ENCODE data around the gene A4GALT. TPM values are rescaled to one million over a fixed set of nuclear protein-coding genes. Genes with fewer than 3 reads are reported as not detected.
A peak's percentile ranks its signal among the peaks of the same experiment; 100 is the strongest.

Gene A4GALT
- total and polyA plus RNA-seq, 3 donors from 2014 or later: 13.5 to 17.3 (median 15.7) TPM

DNA sequence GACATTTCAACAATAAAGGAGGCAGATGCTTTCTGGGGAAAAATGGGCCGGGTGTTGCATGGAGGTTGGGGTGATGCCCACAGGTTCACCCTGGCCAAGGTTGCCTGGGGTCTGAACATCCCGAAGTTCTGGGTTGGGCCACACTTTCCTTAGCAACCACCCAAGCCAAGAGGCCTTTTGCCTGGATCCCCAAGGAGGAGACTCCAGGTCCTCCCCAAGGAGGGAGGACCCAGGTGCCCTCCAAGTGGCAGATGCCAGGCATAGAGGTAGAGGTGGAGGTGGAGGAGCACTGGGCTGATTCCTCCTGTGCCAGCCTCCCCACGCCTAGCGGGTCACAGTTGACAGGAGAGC lies 72.7 kb downstream of the A4GALT start:
- Histone ChIP-seq H3K4me1 (peaks cover 58% of the 10 kb centered on the region), H3K36me3 (ENCODE audit: low read depth, missing control alignments) (no peaks in the 10 kb centered on the region), H3K27ac (peak overlapping the region in 1 of 2 donors; percentile 94), H3K27me3 (no peaks in the 10 kb centered on the region), H3K9me3 (no peaks in the 10 kb centered on the region), H3K4me3 (peak overlapping the region in 1 of 2 donors; percentile 92)
- 44 to 64% methylated on average over 4 of the region's 4 CpGs for WGBS, 2 donors
- intact Hi-C loops (cut with DNase I; ENCODE audit: low total_unique reads): no loop called here
- DNase-seq: no peak
- TF ChIP-seq POLR2A (IDR thresholded peaks at IDR 0.05): no peak
- TF ChIP-seq, protein P1, sequence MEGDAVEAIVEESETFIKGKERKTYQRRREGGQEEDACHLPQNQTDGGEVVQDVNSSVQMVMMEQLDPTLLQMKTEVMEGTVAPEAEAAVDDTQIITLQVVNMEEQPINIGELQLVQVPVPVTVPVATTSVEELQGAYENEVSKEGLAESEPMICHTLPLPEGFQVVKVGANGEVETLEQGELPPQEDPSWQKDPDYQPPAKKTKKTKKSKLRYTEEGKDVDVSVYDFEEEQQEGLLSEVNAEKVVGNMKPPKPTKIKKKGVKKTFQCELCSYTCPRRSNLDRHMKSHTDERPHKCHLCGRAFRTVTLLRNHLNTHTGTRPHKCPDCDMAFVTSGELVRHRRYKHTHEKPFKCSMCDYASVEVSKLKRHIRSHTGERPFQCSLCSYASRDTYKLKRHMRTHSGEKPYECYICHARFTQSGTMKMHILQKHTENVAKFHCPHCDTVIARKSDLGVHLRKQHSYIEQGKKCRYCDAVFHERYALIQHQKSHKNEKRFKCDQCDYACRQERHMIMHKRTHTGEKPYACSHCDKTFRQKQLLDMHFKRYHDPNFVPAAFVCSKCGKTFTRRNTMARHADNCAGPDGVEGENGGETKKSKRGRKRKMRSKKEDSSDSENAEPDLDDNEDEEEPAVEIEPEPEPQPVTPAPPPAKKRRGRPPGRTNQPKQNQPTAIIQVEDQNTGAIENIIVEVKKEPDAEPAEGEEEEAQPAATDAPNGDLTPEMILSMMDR (IDR thresholded peaks at IDR 0.05): no peak

DNA sequence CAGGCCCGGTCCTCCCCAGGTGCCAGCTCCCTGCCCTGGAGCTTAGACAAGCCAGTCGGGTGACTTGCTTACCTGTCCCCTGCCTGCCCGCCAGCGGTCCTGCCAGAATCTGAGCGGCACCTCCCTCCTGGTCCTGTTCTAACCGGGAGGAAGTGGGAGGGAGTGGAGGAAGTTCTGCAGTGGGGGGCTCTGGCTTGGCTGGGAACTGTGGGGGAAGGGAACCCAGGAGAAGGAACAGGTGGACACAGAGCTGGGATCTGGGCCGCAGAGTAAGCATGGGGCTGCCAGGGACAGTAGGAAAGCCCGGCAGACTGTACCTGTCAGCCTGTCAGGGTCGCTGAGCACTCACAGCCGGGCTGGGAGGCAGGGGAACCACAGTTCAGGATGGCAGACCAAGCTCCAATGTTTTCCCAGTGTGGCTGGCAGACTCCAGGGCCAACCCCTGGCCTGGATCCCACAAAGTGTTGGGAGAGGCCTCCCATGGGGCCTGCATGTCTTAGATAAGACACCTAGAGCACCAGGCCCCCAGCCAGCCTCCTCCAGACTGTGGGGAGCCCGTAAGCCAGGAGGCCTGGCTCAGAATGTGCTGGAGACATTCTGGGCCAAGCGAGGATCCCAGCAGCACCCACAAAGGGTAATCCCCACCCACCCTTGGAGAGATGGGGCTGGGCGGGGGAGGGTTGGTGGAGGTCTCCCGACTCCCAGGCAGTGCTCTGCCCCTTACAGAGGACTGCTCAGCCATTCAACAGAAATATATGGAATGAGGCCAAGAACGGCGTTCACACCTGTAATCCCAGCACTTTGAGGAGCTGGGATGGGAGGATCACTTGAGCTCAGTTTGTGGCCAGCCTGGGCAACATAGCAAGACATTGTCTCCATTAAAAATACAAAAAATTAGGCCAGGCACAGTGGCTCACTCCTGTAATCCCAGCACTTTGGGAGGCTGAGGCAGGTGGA lies 73.8 kb downstream of the A4GALT start:
- Histone ChIP-seq H3K27me3 (no peaks in the 10 kb centered on the region), H3K4me1 (peaks cover 69% of the 10 kb centered on the region), H3K36me3 (ENCODE audit: low read depth, missing control alignments) (no peaks in the 10 kb centered on the region), H3K9me3 (no peaks in the 10 kb centered on the region), H3K27ac (peak overlapping the region; percentile 90 to 94), H3K4me3 (peak overlapping the region in 1 of 2 donors; percentile 37)
- intact Hi-C loops (cut with DNase I; ENCODE audit: low total_unique reads): no loop called here
- peak; percentile 84 for DNase-seq
- no peak for TF ChIP-seq POLR2A (IDR thresholded peaks at IDR 0.05)
- WGBS, 2 donors: 45 to 50% methylated on average over 4 to 16 of the region's 16 CpGs

DNA sequence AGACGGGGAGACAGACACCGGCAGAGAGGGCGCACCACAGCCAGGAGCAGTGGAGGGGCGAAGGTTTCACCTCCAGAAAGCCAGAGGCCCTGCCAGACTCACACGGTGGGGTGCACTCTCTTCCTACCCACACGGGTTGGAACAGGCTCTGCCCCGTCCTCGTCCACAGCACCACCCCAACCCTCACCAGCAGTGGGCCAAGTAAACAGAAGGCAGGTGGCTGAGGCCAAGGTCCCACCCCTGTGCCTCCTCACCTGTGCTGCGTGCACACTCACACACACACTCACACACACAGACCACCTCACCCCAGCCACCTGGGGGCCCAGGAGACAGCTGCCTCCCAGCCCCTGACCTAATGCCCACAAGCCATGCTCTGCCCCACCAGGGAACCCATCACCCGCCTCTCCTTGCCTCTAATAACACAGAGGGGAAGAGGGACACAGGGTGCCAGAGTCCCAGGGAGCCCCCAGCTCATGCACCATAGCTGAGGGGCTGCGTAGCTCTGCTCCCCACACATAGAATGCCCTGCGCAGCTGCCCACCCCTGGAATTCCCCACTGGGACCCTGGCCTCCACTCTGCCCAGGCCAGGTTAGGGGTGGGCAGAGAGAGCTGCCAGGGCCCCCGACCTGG lies 74.6 kb downstream of the A4GALT start:
- Histone ChIP-seq H3K36me3 (ENCODE audit: low read depth, missing control alignments) (no peaks in the 10 kb centered on the region), H3K4me3 (peak overlapping the region in 1 of 2 donors; percentile 37), H3K27ac (peak overlapping the region; percentile 90 to 94), H3K9me3 (no peaks in the 10 kb centered on the region), H3K27me3 (no peaks in the 10 kb centered on the region), H3K4me1 (peaks cover 77% of the 10 kb centered on the region)
- intact Hi-C loops (cut with DNase I; ENCODE audit: low total_unique reads): no loop called here
- no peak for TF ChIP-seq POLR2A (IDR thresholded peaks at IDR 0.05)
- TF ChIP-seq, protein P1 (IDR thresholded peaks at IDR 0.05): no peak
- WGBS, 2 donors: 50% methylated on average over 7 to 13 of the region's 13 CpGs
- no peak for DNase-seq

DNA sequence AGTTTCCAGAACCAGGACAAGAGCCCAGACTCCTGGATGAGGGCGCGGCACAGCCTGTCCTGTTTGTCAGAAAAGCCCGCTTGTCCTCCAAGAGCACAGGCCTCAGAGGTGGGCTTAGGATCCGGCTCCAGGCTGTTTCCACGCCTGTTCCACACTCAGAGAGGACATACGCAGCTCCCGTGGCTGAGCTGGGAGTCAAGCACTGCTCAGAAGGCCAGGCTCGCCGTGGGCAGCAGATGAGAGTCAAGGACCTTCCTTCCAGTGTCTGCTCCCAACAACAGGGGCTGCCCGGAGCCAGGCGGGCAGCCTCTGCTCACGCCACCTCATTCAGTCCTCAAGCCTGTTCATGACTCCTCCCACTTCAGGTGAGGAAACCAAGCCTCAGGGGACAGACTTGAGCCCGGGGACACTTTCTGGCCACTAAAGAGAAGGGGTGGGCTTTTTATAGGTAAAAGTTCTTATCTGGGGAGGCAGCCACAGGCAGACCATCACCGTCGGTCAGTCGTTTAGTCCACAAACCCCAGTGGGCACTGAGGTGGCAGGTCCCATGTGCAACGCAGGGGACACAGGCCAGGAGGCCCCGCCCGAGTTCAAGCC lies 75.2 kb downstream of the A4GALT start:
- no peaks in the 10 kb centered on the region for H3K9me3 ChIP-seq
- peak overlapping the region; percentile 90 to 94 for H3K27ac ChIP-seq
- 33 to 44% methylated on average over 12 to 19 of the region's 19 CpGs for WGBS, 2 donors
- H3K36me3 ChIP-seq (ENCODE audit: low read depth, missing control alignments): no peaks in the 10 kb centered on the region
- H3K4me1 ChIP-seq: peaks cover 82% of the 10 kb centered on the region
- intact Hi-C loops (cut with DNase I; ENCODE audit: low total_unique reads): no loop called here
- DNase-seq: peak; percentile 69
- peak overlapping the region in 1 of 2 donors; percentile 37 for H3K4me3 ChIP-seq
- H3K27me3 ChIP-seq: no peaks in the 10 kb centered on the region
- TF ChIP-seq, protein P1 (IDR thresholded peaks at IDR 0.05): no peak
- TF ChIP-seq POLR2A (IDR thresholded peaks at IDR 0.05): no peak
